Suprapubic skin (tissue), 4 donors: ENCODE measurements around the gene LBHD2.

Experiments
- CTCF ChIP-seq, 2 donors: fragments of 200-600 bp in 1 of 2; fragments of 450-650 bp in 1 of 2; sonication (generic) in 1 of 2; IDR thresholded peaks; one replicate each; pipeline ENCODE4 v1.5.1; 2016 to 2019; ENCODE audit warnings: antibody characterized with exemption in 2 of 2, mild to moderate bottlenecking in 1 of 2, moderate library complexity in 1 of 2
- EP300 ChIP-seq: sonication (generic); formaldehyde crosslinking; IDR thresholded peaks from one replicate; pipeline ENCODE4 v1.6.1; 2017; ENCODE audit warnings: antibody characterized with exemption
- POLR2AphosphoS5 ChIP-seq, 3 donors: sonication (generic); formaldehyde crosslinking; IDR thresholded peaks; one replicate each; pipeline ENCODE4 v1.6.1; 2017; ENCODE audit warnings: antibody characterized with exemption in 3 of 3

DNA sequence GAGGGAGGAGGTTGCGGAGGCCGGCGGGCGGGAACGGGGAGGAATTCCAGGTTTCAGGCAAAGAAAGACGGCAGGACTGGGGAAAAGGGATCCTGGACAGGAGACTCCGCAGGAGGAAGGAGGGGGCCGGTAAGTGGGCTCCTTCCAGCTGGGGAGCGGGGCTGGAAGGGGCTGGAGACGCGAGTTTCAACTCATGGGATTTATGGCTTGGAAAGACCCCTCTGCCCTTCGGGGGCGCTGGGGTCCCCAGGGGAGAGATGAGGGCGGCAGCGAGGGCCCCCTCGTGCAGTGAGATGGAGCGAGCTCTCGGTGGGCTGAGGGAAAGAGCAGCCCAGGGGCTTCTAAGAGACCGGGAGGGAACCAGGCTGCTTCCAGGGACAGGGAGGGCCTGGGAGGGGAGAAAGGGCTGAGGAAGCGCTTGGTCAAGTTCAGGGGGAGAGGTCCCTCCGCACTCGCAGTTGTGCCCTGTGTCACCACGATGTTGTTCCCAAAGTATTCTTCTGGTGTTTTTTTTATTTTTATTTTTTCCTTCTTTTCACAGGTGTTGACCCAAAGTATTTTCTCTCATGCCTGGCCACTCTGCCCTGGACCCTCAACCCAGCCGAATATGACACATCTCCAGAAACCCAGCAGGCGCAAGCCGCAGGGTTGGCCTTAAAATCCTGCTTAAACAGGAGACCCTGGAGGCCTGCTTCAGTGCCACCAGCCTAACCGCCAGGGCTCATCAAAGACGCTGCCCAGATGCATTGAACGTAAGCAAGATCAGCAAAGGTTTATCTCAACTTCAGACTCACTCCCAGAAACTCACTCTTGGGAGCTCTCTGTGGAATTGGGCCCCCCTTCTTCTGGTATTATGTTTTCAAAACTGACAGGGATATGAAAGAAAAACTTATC, 55.4 kb downstream of the LBHD2 start:
- no peak for TF ChIP-seq CTCF (IDR thresholded peaks at IDR 0.05)
- no peak for TF ChIP-seq EP300
- no peak for TF ChIP-seq POLR2AphosphoS5 (IDR thresholded peaks at IDR 0.05)
